ENCODE measurements around the gene PCNX1. TPM values are rescaled to one million over a fixed set of nuclear protein-coding genes. Genes with fewer than 3 reads are reported as not detected.

PCNX1 gene
- total RNA-seq, 1 experiment from 2014 or later: 24.9 TPM

GRCh38 chr14:71070169-71070568 lies 162.9 kb downstream of the PCNX1 start:
- DNase-seq (ENCODE audit: low read depth): peak; percentile 73

GRCh38 chr14:71071042-71071441 lies 163.8 kb downstream of the PCNX1 start:
- DNase-seq (ENCODE audit: low read depth): no peak

- no peak for DNase-seq (ENCODE audit: low read depth)
These were observed 169.3 kb downstream of the PCNX1 start for GRCh38 chr14:71076462-71077092.

GRCh38 chr14:71078500-71078899 lies 171.2 kb downstream of the PCNX1 start:
- no peak for DNase-seq (ENCODE audit: low read depth)

GRCh38 chr14:71086567-71086966 lies 179.3 kb downstream of the PCNX1 start:
- no peak for DNase-seq (ENCODE audit: low read depth)

GRCh38 chr14:71089971-71090370 lies 182.7 kb downstream of the PCNX1 start:
- peak; percentile 43 for DNase-seq (ENCODE audit: low read depth)

GRCh38 chr14:71094722-71095121 lies 187.5 kb downstream of the PCNX1 start:
- DNase-seq (ENCODE audit: low read depth): no peak

GRCh38 chr14:71096947-71097346 lies 189.7 kb downstream of the PCNX1 start:
- DNase-seq (ENCODE audit: low read depth): no peak

GRCh38 chr14:71103662-71104484 lies 196.6 kb downstream of the PCNX1 start:
- peak; percentile 61 for DNase-seq (ENCODE audit: low read depth)

- DNase-seq (ENCODE audit: low read depth): no peak
These were observed 197.9 kb downstream of the PCNX1 start for GRCh38 chr14:71105177-71105576.

- DNase-seq (ENCODE audit: low read depth): no peak
These were observed 200.7 kb downstream of the PCNX1 start for GRCh38 chr14:71107921-71108320.

GRCh38 chr14:71108398-71109119 lies 201.3 kb downstream of the PCNX1 start:
- no peak for DNase-seq (ENCODE audit: low read depth)

- peak; percentile 12 for DNase-seq (ENCODE audit: low read depth)
These were observed 206.1 kb downstream of the PCNX1 start for GRCh38 chr14:71113376-71113775.

GRCh38 chr14:71114565-71114964 lies 207.3 kb downstream of the PCNX1 start:
- DNase-seq (ENCODE audit: low read depth): no peak

GRCh38 chr14:71115306-71115705 lies 208.0 kb downstream of the PCNX1 start:
- DNase-seq (ENCODE audit: low read depth): no peak

GRCh38 chr14:71115821-71116567 lies 208.7 kb downstream of the PCNX1 start:
- DNase-seq (ENCODE audit: low read depth): no peak

- DNase-seq (ENCODE audit: low read depth): no peak
These were observed 209.4 kb downstream of the PCNX1 start for GRCh38 chr14:71116568-71117122.

GRCh38 chr14:71117839-71118743 lies 210.8 kb downstream of the PCNX1 start:
- DNase-seq (ENCODE audit: low read depth): peak; percentile 36

- no peak for DNase-seq (ENCODE audit: low read depth)
These were observed 211.8 kb downstream of the PCNX1 start for GRCh38 chr14:71119075-71119474.

- DNase-seq (ENCODE audit: low read depth): no peak
These were observed 212.6 kb downstream of the PCNX1 start for GRCh38 chr14:71119832-71120231.
